Measurements from ENCODE around the gene SLMAP. TPM values are rescaled to one million over a fixed set of nuclear protein-coding genes. Genes with fewer than 3 reads are reported as not detected.

Gene SLMAP
- total and polyA plus RNA-seq, 2 donors (not counting 1 experiment from before 2014, with no cell fraction given) = 9.7 to 67.2 TPM

GRCh38 chr3:57733790-57734189, 22.3 kb upstream of the SLMAP start:
- no peak overlapping the region for H3K9ac ChIP-seq (ENCODE audit: low read length)
- Mint-ChIP-seq H3K9me3 (ENCODE audit: insufficient read depth) (no peaks in the 10 kb centered on the region), H3K4me1 (no peaks in the 10 kb centered on the region), H3K4me3 (no peak overlapping the region), H3K27ac (no peak overlapping the region), H3K27me3 (no peaks in the 10 kb centered on the region)
- ATAC-seq (ENCODE audit: low read depth) (no peak), DNase-seq (no peak)
- no peaks in the 10 kb centered on the region for H3K4me1 ChIP-seq (ENCODE audit: control insufficient read depth in 2 of 2, insufficient read depth in 2 of 2, low read length in 2 of 2)
- H3K27me3 ChIP-seq (replicated peaks in 1 of 4; ENCODE audit: control extremely low read depth in 1 of 4, control insufficient read depth in 3 of 4, insufficient read depth in 4 of 4, low read length in 3 of 4) = no peaks in the 10 kb centered on the region
- POLR2A ChIA-PET = no interaction called here
- TF ChIP-seq EZH2 (IDR thresholded peaks at IDR 0.05; ENCODE audit: borderline replicate concordance, insufficient read depth, low read depth, low read length, poor library complexity, severe bottlenecking) = no peak
- TF ChIP-seq, protein P1, sequence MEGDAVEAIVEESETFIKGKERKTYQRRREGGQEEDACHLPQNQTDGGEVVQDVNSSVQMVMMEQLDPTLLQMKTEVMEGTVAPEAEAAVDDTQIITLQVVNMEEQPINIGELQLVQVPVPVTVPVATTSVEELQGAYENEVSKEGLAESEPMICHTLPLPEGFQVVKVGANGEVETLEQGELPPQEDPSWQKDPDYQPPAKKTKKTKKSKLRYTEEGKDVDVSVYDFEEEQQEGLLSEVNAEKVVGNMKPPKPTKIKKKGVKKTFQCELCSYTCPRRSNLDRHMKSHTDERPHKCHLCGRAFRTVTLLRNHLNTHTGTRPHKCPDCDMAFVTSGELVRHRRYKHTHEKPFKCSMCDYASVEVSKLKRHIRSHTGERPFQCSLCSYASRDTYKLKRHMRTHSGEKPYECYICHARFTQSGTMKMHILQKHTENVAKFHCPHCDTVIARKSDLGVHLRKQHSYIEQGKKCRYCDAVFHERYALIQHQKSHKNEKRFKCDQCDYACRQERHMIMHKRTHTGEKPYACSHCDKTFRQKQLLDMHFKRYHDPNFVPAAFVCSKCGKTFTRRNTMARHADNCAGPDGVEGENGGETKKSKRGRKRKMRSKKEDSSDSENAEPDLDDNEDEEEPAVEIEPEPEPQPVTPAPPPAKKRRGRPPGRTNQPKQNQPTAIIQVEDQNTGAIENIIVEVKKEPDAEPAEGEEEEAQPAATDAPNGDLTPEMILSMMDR (IDR thresholded peaks at IDR 0.05) = no peak
- no peak overlapping the region for H2AFZ ChIP-seq (ENCODE audit: insufficient read depth, low read depth, low read length, poor library complexity, severe bottlenecking)
- no peaks in the 10 kb centered on the region for H4K20me1 ChIP-seq (ENCODE audit: control insufficient read depth, insufficient read depth, low read length, poor library complexity, severe bottlenecking)
- H3K36me3 ChIP-seq (replicated peaks in 1 of 2; ENCODE audit: control extremely low read depth in 1 of 2, control insufficient read depth in 1 of 2, extremely low read depth in 1 of 2, insufficient read depth in 2 of 2, low read length in 1 of 2) = no peaks in the 10 kb centered on the region
- intact Hi-C loops (cut with micrococcal nuclease) = no loop called here
- H3K9me3 ChIP-seq (ENCODE audit: control extremely low read depth in 1 of 3, control insufficient read depth in 2 of 3, insufficient read depth in 1 of 3, low read length in 2 of 3) = no peaks in the 10 kb centered on the region
- H3K79me2 ChIP-seq (ENCODE audit: control insufficient read depth, insufficient read depth, low read length) = no peaks in the 10 kb centered on the region
- CTCF ChIA-PET = no interaction called here
- no peak overlapping the region for H3K27ac ChIP-seq (ENCODE audit: low read length in 2 of 2)
- H3K4me3 ChIP-seq (ENCODE audit: control extremely low read depth in 1 of 5, extremely low read depth in 1 of 5, insufficient read depth in 1 of 5, low read depth in 2 of 5, low read length in 4 of 5) = no peak overlapping the region
- 93% methylated on average over 2 of the region's 2 CpGs for WGBS (ENCODE audit: insufficient coverage)
- no peak overlapping the region for H3K4me2 ChIP-seq (replicated peaks; ENCODE audit: low read depth, low read length, poor library complexity, severe bottlenecking)

DNA sequence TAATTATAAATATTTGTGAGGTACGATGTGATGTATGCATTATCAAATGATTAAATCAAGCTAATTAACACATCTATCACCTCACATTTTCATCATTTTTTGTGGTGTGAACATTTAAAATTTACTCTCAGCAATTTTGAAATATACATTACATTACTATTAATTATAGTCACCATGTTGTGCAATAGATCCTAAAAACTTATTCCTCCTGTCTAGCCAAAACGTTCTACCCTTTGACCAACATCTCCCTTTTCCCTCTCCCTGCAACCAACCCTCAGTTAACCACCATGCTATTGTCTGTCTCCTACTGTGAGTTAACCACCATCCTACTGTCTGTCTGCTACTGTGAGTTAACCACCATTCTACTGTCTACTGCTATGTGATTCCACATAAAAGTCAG, 20.7 kb upstream of the SLMAP start:
- H3K4me1 ChIP-seq (ENCODE audit: control insufficient read depth in 2 of 2, insufficient read depth in 2 of 2, low read length in 2 of 2) = no peaks in the 10 kb centered on the region
- no peak overlapping the region for H3K4me2 ChIP-seq (replicated peaks; ENCODE audit: low read depth, low read length, poor library complexity, severe bottlenecking)
- no peaks in the 10 kb centered on the region for H3K36me3 ChIP-seq (replicated peaks in 1 of 2; ENCODE audit: control extremely low read depth in 1 of 2, control insufficient read depth in 1 of 2, extremely low read depth in 1 of 2, insufficient read depth in 2 of 2, low read length in 1 of 2)
- 100% methylated on average over 1 of the region's 2 CpGs for WGBS (ENCODE audit: insufficient coverage)
- ChIA-PET CTCF (no interaction called here), POLR2A (no interaction called here)
- intact Hi-C loops (cut with micrococcal nuclease) = no loop called here
- Mint-ChIP-seq H3K4me1 (no peaks in the 10 kb centered on the region), H3K27me3 (no peaks in the 10 kb centered on the region), H3K9me3 (ENCODE audit: insufficient read depth) (no peaks in the 10 kb centered on the region), H3K4me3 (no peak overlapping the region), H3K27ac (no peak overlapping the region)
- no peak overlapping the region for H3K4me3 ChIP-seq (ENCODE audit: control extremely low read depth in 1 of 5, extremely low read depth in 1 of 5, insufficient read depth in 1 of 5, low read depth in 2 of 5, low read length in 4 of 5)
- ATAC-seq (ENCODE audit: low read depth) (no peak), DNase-seq (no peak)
- no peaks in the 10 kb centered on the region for H3K79me2 ChIP-seq (ENCODE audit: control insufficient read depth, insufficient read depth, low read length)
- H3K9me3 ChIP-seq (ENCODE audit: control extremely low read depth in 1 of 3, control insufficient read depth in 2 of 3, insufficient read depth in 1 of 3, low read length in 2 of 3) = no peaks in the 10 kb centered on the region
- no peak overlapping the region for H3K9ac ChIP-seq (ENCODE audit: low read length)
- TF ChIP-seq EZH2 (IDR thresholded peaks at IDR 0.05; ENCODE audit: borderline replicate concordance, insufficient read depth, low read depth, low read length, poor library complexity, severe bottlenecking) = no peak
- TF ChIP-seq, protein P1 (IDR thresholded peaks at IDR 0.05) = no peak
- H3K27me3 ChIP-seq (replicated peaks in 1 of 4; ENCODE audit: control extremely low read depth in 1 of 4, control insufficient read depth in 3 of 4, insufficient read depth in 4 of 4, low read length in 3 of 4) = no peaks in the 10 kb centered on the region
- no peaks in the 10 kb centered on the region for H4K20me1 ChIP-seq (ENCODE audit: control insufficient read depth, insufficient read depth, low read length, poor library complexity, severe bottlenecking)
- no peak overlapping the region for H2AFZ ChIP-seq (ENCODE audit: insufficient read depth, low read depth, low read length, poor library complexity, severe bottlenecking)
- H3K27ac ChIP-seq (ENCODE audit: low read length in 2 of 2) = no peak overlapping the region

Data from B cell (primary cell).